Loucy (cell line): ENCODE measurements around the gene PKM.

ENCODE experiments used
- H2AFZ ChIP-seq: fragments of 200-600 bp; sonication (generic); 2 replicates; pipeline ENCODE4 v1.6.0; 2016; ENCODE audit warnings: antibody characterized with exemption, mild to moderate bottlenecking, low read length, moderate library complexity
- H3F3A ChIP-seq: fragments of 200-600 bp; 2 replicates; pipeline ENCODE4 v1.6.0; 2016; ENCODE audit warnings: antibody characterized with exemption, low read depth, mild to moderate bottlenecking
- H3K27me3 ChIP-seq: fragments of 200-600 bp; sonication (generic); 2 replicates; pipeline ENCODE4 v1.6.1; 2014; ENCODE audit warnings: low read length, mild to moderate bottlenecking; ENCODE audit not compliant: insufficient read depth, poor library complexity, severe bottlenecking
- H3K36me3 ChIP-seq: fragments of 200-600 bp; sonication (generic); 2 replicates; pipeline ENCODE4 v1.6.1; 2016; ENCODE audit warnings: low read length; ENCODE audit not compliant: insufficient read depth
- H3K4me1 ChIP-seq: fragments of 200-600 bp; sonication (generic); 2 replicates; pipeline ENCODE4 v1.5.1; 2014; ENCODE audit warnings: low read length, mild to moderate bottlenecking; ENCODE audit not compliant: insufficient read depth, poor library complexity, severe bottlenecking
- H3K4me2 ChIP-seq: fragments of 200-600 bp; sonication (generic); 2 replicates; pipeline ENCODE4 v1.6.0; 2014; ENCODE audit warnings: antibody characterized with exemption, low read length, low read depth, mild to moderate bottlenecking; ENCODE audit not compliant: poor library complexity, severe bottlenecking
- H3K4me3 ChIP-seq: fragments of 200-600 bp; sonication (generic); 2 replicates; pipeline ENCODE4 v1.5.1; 2014; ENCODE audit warnings: low read length, mild to moderate bottlenecking, mixed read lengths; ENCODE audit not compliant: poor library complexity, severe bottlenecking
- H3K79me2 ChIP-seq: fragments of 200-600 bp; sonication (generic); 2 replicates; pipeline ENCODE4 v1.6.1; 2014; ENCODE audit warnings: low read length; ENCODE audit not compliant: insufficient read depth
- H3K9ac ChIP-seq: fragments of 200-600 bp; sonication (generic); 2 replicates; pipeline ENCODE4 v1.6.0; 2014; ENCODE audit warnings: mild to moderate bottlenecking, low read depth, low read length, moderate library complexity; ENCODE audit not compliant: poor library complexity, severe bottlenecking
- H3K9me2 ChIP-seq: fragments of 200-600 bp; sonication (generic); replicated peaks from 2 replicates; pipeline ENCODE4 v1.6.1; 2016; ENCODE audit warnings: low read depth, low read length, mixed read lengths
- H3K9me3 ChIP-seq: fragments of 200-600 bp; sonication (generic); 2 replicates; pipeline ENCODE4 v1.6.1; 2014; ENCODE audit warnings: mild to moderate bottlenecking, antibody characterized with exemption, low read length, low read depth; ENCODE audit not compliant: insufficient read depth
- H4K20me1 ChIP-seq: fragments of 200-600 bp; sonication (generic); 2 replicates; pipeline ENCODE4 v1.6.0; 2014; ENCODE audit warnings: antibody characterized with exemption, low read length, mild to moderate bottlenecking; ENCODE audit not compliant: insufficient read depth, poor library complexity, severe bottlenecking
- CTCF ChIP-seq: fragments of 200-600 bp; sonication (generic); conservative IDR thresholded peaks from 2 replicates; pipeline ENCODE4 v1.5.1; 2014; ENCODE audit warnings: mild to moderate bottlenecking, antibody characterized with exemption, low read length
- EZH2phosphoT487 ChIP-seq: fragments of 200-600 bp; IDR thresholded peaks from 2 replicates; pipeline ENCODE4 v1.6.1; 2018; ENCODE audit warnings: antibody characterized with exemption, mild to moderate bottlenecking, moderate library complexity, borderline replicate concordance

Gene PKM

GRCh38 chr15:72272213-72272996 is 41.4 kb upstream of the PKM start, which contains the start of gene PARP6:
Gene PARP6, minus strand, starts transcription at chr15:72272554. Its CDS starts 5,077 bp downstream, at chr15:72267477.
- Histone ChIP-seq H3K27me3 (no peaks in the 10 kb centered on the region), H3K4me1 (peaks cover 25% of the 10 kb centered on the region), H3K4me2 (peak within 1 kb of the TSS; percentile 81), H3K9me2 (no peaks in the 10 kb centered on the region), H3K9me3 (no peaks in the 10 kb centered on the region), H3K36me3 (peaks cover under 1% of the 10 kb centered on the region; the same call in 1 of the 2 replicates), H3F3A (no peaks in the 10 kb centered on the region), H2AFZ (peak within 1 kb of the TSS; percentile 93), H3K4me3 (peak within 1 kb of the TSS; percentile 87), H3K9ac (peak within 1 kb of the TSS; percentile 86), H4K20me1 (peaks cover 6% of the 10 kb centered on the region), H3K79me2 (peaks cover 30% of the 10 kb centered on the region)
- TF ChIP-seq CTCF: peak; percentile 67
- no peak for TF ChIP-seq EZH2phosphoT487

GRCh38 chr15:72271895-72272212 is 40.9 kb upstream of the PKM start:
- H3K79me2 ChIP-seq: peaks cover 30% of the 10 kb centered on the region
- H2AFZ ChIP-seq: peak overlapping the region; percentile 93
- no peaks in the 10 kb centered on the region for H3K27me3 ChIP-seq
- TF ChIP-seq EZH2phosphoT487: no peak
- no peak for TF ChIP-seq CTCF
- peak overlapping the region; percentile 81 for H3K4me2 ChIP-seq
- peaks cover 6% of the 10 kb centered on the region; the same call in 1 of the 2 replicates for H3K36me3 ChIP-seq
- no peaks in the 10 kb centered on the region for H3K9me3 ChIP-seq
- peak overlapping the region; percentile 86 for H3K9ac ChIP-seq
- peaks cover 25% of the 10 kb centered on the region for H3K4me1 ChIP-seq
- no peaks in the 10 kb centered on the region for H3F3A ChIP-seq
- H4K20me1 ChIP-seq: peaks cover 6% of the 10 kb centered on the region
- no peaks in the 10 kb centered on the region for H3K9me2 ChIP-seq
- peak overlapping the region; percentile 87 for H3K4me3 ChIP-seq

GRCh38 chr15:72271221-72271620 is 40.2 kb upstream of the PKM start:
- Histone ChIP-seq H3K9me2 (no peaks in the 10 kb centered on the region), H3K9ac (peak overlapping the region; percentile 86), H3K4me2 (peak overlapping the region; percentile 81), H3K4me1 (peaks cover 25% of the 10 kb centered on the region), H4K20me1 (peaks cover 6% of the 10 kb centered on the region), H3K27me3 (no peaks in the 10 kb centered on the region), H3F3A (no peaks in the 10 kb centered on the region), H3K4me3 (peak overlapping the region; percentile 87), H3K36me3 (peaks cover 13% of the 10 kb centered on the region; the same call in 1 of the 2 replicates), H2AFZ (no peak overlapping the region), H3K9me3 (no peaks in the 10 kb centered on the region), H3K79me2 (peaks cover 30% of the 10 kb centered on the region)
- no peak for TF ChIP-seq EZH2phosphoT487
- TF ChIP-seq CTCF: no peak
